HepG2 (cell line): Measurements from ENCODE around the gene ZNF770. TPM values are rescaled to one million over a fixed set of nuclear protein-coding genes. Genes with fewer than 3 reads are reported as not detected.

Experiments used
- AHR ChIP-seq: IDR thresholded peaks from 2 replicates; pipeline ENCODE4 v1.6.1; 2018; ENCODE audit warnings: missing genetic modification reagents, missing compliant biosample characterization
- CHCHD3 ChIP-seq: sonication (generic); formaldehyde crosslinking; IDR thresholded peaks from 2 replicates; pipeline ENCODE4 v1.8.0; 2022; ENCODE audit warnings: mild to moderate bottlenecking, missing genetic modification reagents, moderate library complexity
- ETV6 ChIP-seq: sonication (generic); formaldehyde crosslinking; conservative IDR thresholded peaks from 2 replicates; pipeline ENCODE4 v1.4.0; 2020; ENCODE audit warnings: missing genetic modification reagents
- FLYWCH1 ChIP-seq: sonication (generic); formaldehyde crosslinking; IDR thresholded peaks from 2 replicates; pipeline ENCODE4 v1.8.1; 2023; ENCODE audit warnings: mild to moderate bottlenecking, missing genetic modification reagents
- KDM3A ChIP-seq: IDR thresholded peaks from 2 replicates; pipeline ENCODE4 v1.6.1; 2018; ENCODE audit warnings: low read depth, missing compliant biosample characterization
- RARG ChIP-seq: sonication (generic); formaldehyde crosslinking; IDR thresholded peaks from 2 replicates; pipeline ENCODE4 v1.4.0; 2020; ENCODE audit warnings: low read depth, mild to moderate bottlenecking, missing genetic modification reagents
- RBAK ChIP-seq: sonication (generic); formaldehyde crosslinking; IDR thresholded peaks from 2 replicates; pipeline ENCODE4 v1.5.1; 2020; ENCODE audit warnings: mild to moderate bottlenecking, missing genetic modification reagents
- TAF1 ChIP-seq: sonication (generic); formaldehyde crosslinking; IDR thresholded peaks from 2 replicates; pipeline ENCODE4 v1.4.0; 2020; ENCODE audit warnings: missing genetic modification reagents
- ZBTB14 ChIP-seq: sonication (generic); formaldehyde crosslinking; IDR thresholded peaks from 2 replicates; pipeline ENCODE4 v1.4.0; 2020; ENCODE audit warnings: missing genetic modification reagents
- ZNF253 ChIP-seq: sonication (generic); formaldehyde crosslinking; IDR thresholded peaks from 2 replicates; pipeline ENCODE4 v1.8.0; 2022; ENCODE audit warnings: mild to moderate bottlenecking, missing genetic modification reagents, borderline replicate concordance
- ZNF644 ChIP-seq: IDR thresholded peaks from 2 replicates; pipeline ENCODE4 v1.6.1; 2016; ENCODE audit warnings: low read depth
- ZNF780A ChIP-seq: sonication (generic); formaldehyde crosslinking; IDR thresholded peaks from 2 replicates; pipeline ENCODE4 v1.8.0; 2022; ENCODE audit warnings: mild to moderate bottlenecking, missing genetic modification reagents, moderate library complexity
- polyA plus RNA-seq, 8 experiments: library from polyadenylated mRNA; depleted of rRNA in 3 of 8; stranded (reverse) in 7 of 8; unstranded in 1 of 8; fragments of >200 nt; fragmentation: Illumina TruSeq in 4 of 8; extraction: Trizol in 4 of 8; gene quantifications; 2 replicates each; pipeline versions ENCODE4 v1.2.1 to v1.2.3, GENCODE V29; 2011 to 2016; ENCODE audit warnings: low read depth in 4 of 8, missing spikeins in 1 of 8, mixed read lengths in 1 of 8; ENCODE audit not compliant: insufficient read depth in 1 of 8
- total RNA-seq, 5 experiments: library from RNA; depleted of rRNA; stranded (reverse); fragments of >200 nt; fragmentation: Illumina TruSeq; extraction: Trizol; gene quantifications; 2 replicates each; pipeline ENCODE4 v1.2.3, GENCODE V29; 2016; ENCODE audit warnings: low read depth in 1 of 5
- TF ChIP-seq, protein P1 (sequence below), 2 experiments: IDR thresholded peaks; 2 replicates each; pipeline ENCODE4 v1.6.1; 2011 to 2012; ENCODE audit warnings: low read length in 2 of 2, borderline replicate concordance in 1 of 2, low read depth in 1 of 2, mild to moderate bottlenecking in 1 of 2, moderate library complexity in 1 of 2
- TF ChIP-seq, protein P2 (sequence below): sonication (generic); formaldehyde crosslinking; IDR thresholded peaks from 2 replicates; pipeline ENCODE4 v1.5.0; 2020; ENCODE audit warnings: missing genetic modification reagents, mild to moderate bottlenecking, borderline replicate concordance
- TF ChIP-seq, protein P3 (sequence below): sonication (generic); formaldehyde crosslinking; IDR thresholded peaks from 2 replicates; pipeline ENCODE4 v1.4.0; 2020; ENCODE audit warnings: missing genetic modification reagents, mild to moderate bottlenecking, borderline replicate concordance
- TF ChIP-seq, protein P4 (sequence below): sonication (generic); formaldehyde crosslinking; IDR thresholded peaks from 2 replicates; pipeline ENCODE4 v1.4.0; 2020; ENCODE audit warnings: mild to moderate bottlenecking, missing genetic modification reagents

The ZNF770 gene
- total and polyA plus RNA-seq, 2 of the 13 experiments (the other 11 are each of a cell fraction or from before 2014, with no cell fraction given), result 15.5 to 33.1 TPM

GRCh38 chr15:34969340-34970097 is 18.6 kb downstream of the ZNF770 start, which contains the start of gene AQR (continued):
- TF ChIP-seq, protein P1, sequence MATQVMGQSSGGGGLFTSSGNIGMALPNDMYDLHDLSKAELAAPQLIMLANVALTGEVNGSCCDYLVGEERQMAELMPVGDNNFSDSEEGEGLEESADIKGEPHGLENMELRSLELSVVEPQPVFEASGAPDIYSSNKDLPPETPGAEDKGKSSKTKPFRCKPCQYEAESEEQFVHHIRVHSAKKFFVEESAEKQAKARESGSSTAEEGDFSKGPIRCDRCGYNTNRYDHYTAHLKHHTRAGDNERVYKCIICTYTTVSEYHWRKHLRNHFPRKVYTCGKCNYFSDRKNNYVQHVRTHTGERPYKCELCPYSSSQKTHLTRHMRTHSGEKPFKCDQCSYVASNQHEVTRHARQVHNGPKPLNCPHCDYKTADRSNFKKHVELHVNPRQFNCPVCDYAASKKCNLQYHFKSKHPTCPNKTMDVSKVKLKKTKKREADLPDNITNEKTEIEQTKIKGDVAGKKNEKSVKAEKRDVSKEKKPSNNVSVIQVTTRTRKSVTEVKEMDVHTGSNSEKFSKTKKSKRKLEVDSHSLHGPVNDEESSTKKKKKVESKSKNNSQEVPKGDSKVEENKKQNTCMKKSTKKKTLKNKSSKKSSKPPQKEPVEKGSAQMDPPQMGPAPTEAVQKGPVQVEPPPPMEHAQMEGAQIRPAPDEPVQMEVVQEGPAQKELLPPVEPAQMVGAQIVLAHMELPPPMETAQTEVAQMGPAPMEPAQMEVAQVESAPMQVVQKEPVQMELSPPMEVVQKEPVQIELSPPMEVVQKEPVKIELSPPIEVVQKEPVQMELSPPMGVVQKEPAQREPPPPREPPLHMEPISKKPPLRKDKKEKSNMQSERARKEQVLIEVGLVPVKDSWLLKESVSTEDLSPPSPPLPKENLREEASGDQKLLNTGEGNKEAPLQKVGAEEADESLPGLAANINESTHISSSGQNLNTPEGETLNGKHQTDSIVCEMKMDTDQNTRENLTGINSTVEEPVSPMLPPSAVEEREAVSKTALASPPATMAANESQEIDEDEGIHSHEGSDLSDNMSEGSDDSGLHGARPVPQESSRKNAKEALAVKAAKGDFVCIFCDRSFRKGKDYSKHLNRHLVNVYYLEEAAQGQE (IDR thresholded peaks at IDR 0.05; ENCODE audit: borderline replicate concordance in 1 of 2, low read depth in 1 of 2, low read length in 2 of 2), result peak in 1 of 2 experiments; percentile 39; a peak in 1 of 4 replicates
- no peak for TF ChIP-seq ETV6
- TF ChIP-seq AHR (CRISPR knock-in tag), result peak; percentile 76; the same call in 1 of the 2 replicates
- peak; percentile 49 for TF ChIP-seq ZNF644 (CRISPR knock-in tag)
- no peak for TF ChIP-seq ZNF253 (CRISPR knock-in tag)
- TF ChIP-seq FLYWCH1 (CRISPR knock-in tag), result no peak
- no peak for TF ChIP-seq RBAK (CRISPR knock-in tag)
- peak; percentile 96 for TF ChIP-seq KDM3A (CRISPR knock-in tag)
- TF ChIP-seq, protein P2, sequence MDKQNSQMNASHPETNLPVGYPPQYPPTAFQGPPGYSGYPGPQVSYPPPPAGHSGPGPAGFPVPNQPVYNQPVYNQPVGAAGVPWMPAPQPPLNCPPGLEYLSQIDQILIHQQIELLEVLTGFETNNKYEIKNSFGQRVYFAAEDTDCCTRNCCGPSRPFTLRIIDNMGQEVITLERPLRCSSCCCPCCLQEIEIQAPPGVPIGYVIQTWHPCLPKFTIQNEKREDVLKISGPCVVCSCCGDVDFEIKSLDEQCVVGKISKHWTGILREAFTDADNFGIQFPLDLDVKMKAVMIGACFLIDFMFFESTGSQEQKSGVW (CRISPR knock-in tag), result no peak
- TF ChIP-seq CHCHD3 (CRISPR knock-in tag), result no peak
- TF ChIP-seq, protein P3, sequence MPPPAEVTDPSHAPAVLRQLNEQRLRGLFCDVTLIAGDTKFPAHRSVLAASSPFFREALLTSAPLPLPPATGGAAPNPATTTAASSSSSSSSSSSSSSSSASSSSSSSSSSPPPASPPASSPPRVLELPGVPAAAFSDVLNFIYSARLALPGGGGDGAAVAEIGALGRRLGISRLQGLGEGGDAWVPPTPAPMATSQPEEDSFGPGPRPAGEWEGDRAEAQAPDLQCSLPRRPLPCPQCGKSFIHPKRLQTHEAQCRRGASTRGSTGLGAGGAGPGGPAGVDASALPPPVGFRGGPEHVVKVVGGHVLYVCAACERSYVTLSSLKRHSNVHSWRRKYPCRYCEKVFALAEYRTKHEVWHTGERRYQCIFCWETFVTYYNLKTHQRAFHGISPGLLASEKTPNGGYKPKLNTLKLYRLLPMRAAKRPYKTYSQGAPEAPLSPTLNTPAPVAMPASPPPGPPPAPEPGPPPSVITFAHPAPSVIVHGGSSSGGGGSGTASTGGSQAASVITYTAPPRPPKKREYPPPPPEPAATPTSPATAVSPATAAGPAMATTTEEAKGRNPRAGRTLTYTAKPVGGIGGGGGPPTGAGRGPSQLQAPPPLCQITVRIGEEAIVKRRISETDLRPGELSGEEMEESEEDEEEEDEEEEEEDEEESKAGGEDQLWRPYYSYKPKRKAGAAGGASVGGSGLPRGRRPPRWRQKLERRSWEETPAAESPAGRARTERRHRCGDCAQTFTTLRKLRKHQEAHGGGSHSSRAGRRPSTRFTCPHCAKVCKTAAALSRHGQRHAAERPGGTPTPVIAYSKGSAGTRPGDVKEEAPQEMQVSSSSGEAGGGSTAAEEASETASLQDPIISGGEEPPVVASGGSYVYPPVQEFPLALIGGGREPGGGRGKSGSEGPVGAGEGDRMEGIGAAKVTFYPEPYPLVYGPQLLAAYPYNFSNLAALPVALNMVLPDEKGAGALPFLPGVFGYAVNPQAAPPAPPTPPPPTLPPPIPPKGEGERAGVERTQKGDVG, result no peak
- no peak for TF ChIP-seq ZBTB14 (CRISPR knock-in tag)
- TF ChIP-seq TAF1, result peak; percentile 94
- TF ChIP-seq RARG (CRISPR knock-in tag), result no peak
- TF ChIP-seq, protein P4, sequence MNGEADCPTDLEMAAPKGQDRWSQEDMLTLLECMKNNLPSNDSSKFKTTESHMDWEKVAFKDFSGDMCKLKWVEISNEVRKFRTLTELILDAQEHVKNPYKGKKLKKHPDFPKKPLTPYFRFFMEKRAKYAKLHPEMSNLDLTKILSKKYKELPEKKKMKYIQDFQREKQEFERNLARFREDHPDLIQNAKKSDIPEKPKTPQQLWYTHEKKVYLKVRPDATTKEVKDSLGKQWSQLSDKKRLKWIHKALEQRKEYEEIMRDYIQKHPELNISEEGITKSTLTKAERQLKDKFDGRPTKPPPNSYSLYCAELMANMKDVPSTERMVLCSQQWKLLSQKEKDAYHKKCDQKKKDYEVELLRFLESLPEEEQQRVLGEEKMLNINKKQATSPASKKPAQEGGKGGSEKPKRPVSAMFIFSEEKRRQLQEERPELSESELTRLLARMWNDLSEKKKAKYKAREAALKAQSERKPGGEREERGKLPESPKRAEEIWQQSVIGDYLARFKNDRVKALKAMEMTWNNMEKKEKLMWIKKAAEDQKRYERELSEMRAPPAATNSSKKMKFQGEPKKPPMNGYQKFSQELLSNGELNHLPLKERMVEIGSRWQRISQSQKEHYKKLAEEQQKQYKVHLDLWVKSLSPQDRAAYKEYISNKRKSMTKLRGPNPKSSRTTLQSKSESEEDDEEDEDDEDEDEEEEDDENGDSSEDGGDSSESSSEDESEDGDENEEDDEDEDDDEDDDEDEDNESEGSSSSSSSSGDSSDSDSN (CRISPR knock-in tag), result peak; percentile 69
- no peak for TF ChIP-seq ZNF780A
